ENCODE measurements around the gene ADCY3. TPM values are rescaled to one million over a fixed set of nuclear protein-coding genes. Genes with fewer than 3 reads are reported as not detected.

Gene ADCY3
- polyA plus RNA-seq, 1 of the 3 experiments (the other 2 are of a cell fraction): 53.9 TPM

- peaks cover 42% of the 10 kb centered on the region for H3K79me2 ChIP-seq (ENCODE audit: insufficient read depth)
- H3K27me3 ChIP-seq (ENCODE audit: insufficient read depth): no peaks in the 10 kb centered on the region
- peaks cover 18 to 19% of the 10 kb centered on the region in 2 experiments; a peak in 3 of 4 replicates for H3K4me1 ChIP-seq (ENCODE audit: control insufficient read depth in 1 of 2, insufficient read depth in 2 of 2, low read depth in 1 of 2, low read length in 1 of 2)
- TF ChIP-seq TCF12 (IDR thresholded peaks at IDR 0.05): no peak
- 0 out of 2 replicates have a peak, but pooled peaks have one; percentile 54 for TF ChIP-seq MXI1 (IDR thresholded peaks at IDR 0.05; ENCODE audit: low read depth, low read length)
- no peak for TF ChIP-seq RXRA (IDR thresholded peaks at IDR 0.05; ENCODE audit: borderline replicate concordance, low read depth)
- no peak for TF ChIP-seq FOXM1 (IDR thresholded peaks at IDR 0.05; ENCODE audit: low read depth)
- no peak for TF ChIP-seq CTCF (IDR thresholded peaks at IDR 0.05)
- TF ChIP-seq NFIC (IDR thresholded peaks at IDR 0.05; ENCODE audit: borderline replicate concordance): no peak
- no peak for TF ChIP-seq REST (IDR thresholded peaks at IDR 0.05; ENCODE audit: low read depth, low read length)
- TF ChIP-seq RAD21 (IDR thresholded peaks at IDR 0.05; ENCODE audit: low read length): no peak
- peaks cover 4% of the 10 kb centered on the region for H3F3A ChIP-seq (replicated peaks; ENCODE audit: insufficient read depth)
- ChIA-PET CTCF (interaction anchor here (0.5 to 4.4 kb wide), 24 partner anchors 9 to 708 kb away, joined by 3 to 31 read pairs (median 5); partner anchors contain the start of gene TP53I3), POLR2A (interaction anchor here (0.7 to 1.6 kb wide), 19 partner anchors 9 to 968 kb away, joined by 3 to 9 read pairs (median 3); partner anchors contain the start of genes NCOA1 and TP53I3)
- peak overlapping the region; percentile 89 to 93 for H3K4me3 ChIP-seq (ENCODE audit: low read depth in 2 of 2, low read length in 1 of 2)
- H4K20me1 ChIP-seq (ENCODE audit: insufficient read depth): no peaks in the 10 kb centered on the region
- peak overlapping the region; percentile 80 for H3K4me2 ChIP-seq
- peak overlapping the region; percentile 94 to 100 for H3K27ac ChIP-seq (ENCODE audit: low read depth in 2 of 2, low read length in 1 of 2)
- H3K9me3 ChIP-seq: no peaks in the 10 kb centered on the region
- WGBS (ENCODE audit: low lambda C conversion rate): 5% methylated on average over 6 of the region's 6 CpGs
- DNase-seq: no peak
- H2AFZ ChIP-seq (ENCODE audit: low read depth): peak overlapping the region; percentile 86
- H3K9ac ChIP-seq: peak overlapping the region; percentile 98
- peaks cover 8 to 12% of the 10 kb centered on the region in 2 experiments for H3K36me3 ChIP-seq (replicated peaks in 1 of 2; ENCODE audit: control insufficient read depth in 1 of 2, insufficient read depth in 2 of 2, low read length in 1 of 2)
- H3K9me2 ChIP-seq: no peaks in the 10 kb centered on the region
Observed at GRCh38 chr2:24792542-24792873, 127.5 kb downstream of the ADCY3 start.

GRCh38 chr2:24791452-24791851, 128.6 kb downstream of the ADCY3 start:
- H3K4me1 ChIP-seq (ENCODE audit: control insufficient read depth in 1 of 2, insufficient read depth in 2 of 2, low read depth in 1 of 2, low read length in 1 of 2): peaks cover 18 to 19% of the 10 kb centered on the region in 2 experiments; a peak in 3 of 4 replicates
- peaks cover 7 to 8% of the 10 kb centered on the region in 2 experiments for H3K36me3 ChIP-seq (replicated peaks in 1 of 2; ENCODE audit: control insufficient read depth in 1 of 2, insufficient read depth in 2 of 2, low read length in 1 of 2)
- H3K9me3 ChIP-seq: no peaks in the 10 kb centered on the region
- no peaks in the 10 kb centered on the region for H3K9me2 ChIP-seq
- H3K79me2 ChIP-seq (ENCODE audit: insufficient read depth): peaks cover 31% of the 10 kb centered on the region
- H3K27me3 ChIP-seq (ENCODE audit: insufficient read depth): no peaks in the 10 kb centered on the region
- H2AFZ ChIP-seq (ENCODE audit: low read depth): no peak overlapping the region
- no peak for DNase-seq
- no peak overlapping the region; a peak in 1 of 4 replicates for H3K27ac ChIP-seq (ENCODE audit: low read depth in 2 of 2, low read length in 1 of 2)
- H3K4me3 ChIP-seq (ENCODE audit: low read depth in 2 of 2, low read length in 1 of 2): no peak overlapping the region
- ChIA-PET CTCF (interaction anchor here (0.9 to 4.4 kb wide), 12 partner anchors 8 to 381 kb away, joined by 3 to 31 read pairs (median 8); no protein-coding TSS in a partner anchor), POLR2A (no interaction called here)
- WGBS (ENCODE audit: low lambda C conversion rate): 78% methylated on average over 5 of the region's 5 CpGs
- no peak overlapping the region for H3K9ac ChIP-seq
- H3K4me2 ChIP-seq: peak overlapping the region; percentile 80; the same call in 1 of the 2 replicates
- no peaks in the 10 kb centered on the region for H4K20me1 ChIP-seq (ENCODE audit: insufficient read depth)
- peaks cover 4% of the 10 kb centered on the region for H3F3A ChIP-seq (replicated peaks; ENCODE audit: insufficient read depth)
- TF ChIP-seq EP300 (IDR thresholded peaks at IDR 0.05; ENCODE audit: borderline replicate concordance in 1 of 2, low read depth in 1 of 2, low read length in 1 of 2) (no peak), YY1 (IDR thresholded peaks at IDR 0.05; ENCODE audit: low read depth) (no peak), RFX5 (IDR thresholded peaks at IDR 0.05; ENCODE audit: low read length) (no peak), SMC3 (IDR thresholded peaks at IDR 0.05; ENCODE audit: low read depth, low read length) (no peak), FOSL2 (IDR thresholded peaks at IDR 0.05; ENCODE audit: borderline replicate concordance, low read depth) (no peak), MAX (IDR thresholded peaks at IDR 0.05; ENCODE audit: low read depth) (no peak), POLR2AphosphoS5 (IDR thresholded peaks at IDR 0.05; ENCODE audit: low read depth, low read length) (no peak), JUND (IDR thresholded peaks at IDR 0.05) (no peak), NFIC (IDR thresholded peaks at IDR 0.05; ENCODE audit: borderline replicate concordance) (no peak), RXRA (IDR thresholded peaks at IDR 0.05; ENCODE audit: borderline replicate concordance, low read depth) (no peak), CHD2 (IDR thresholded peaks at IDR 0.05; ENCODE audit: low read length, partially characterized antibody) (no peak)
- TF ChIP-seq, protein P1, sequence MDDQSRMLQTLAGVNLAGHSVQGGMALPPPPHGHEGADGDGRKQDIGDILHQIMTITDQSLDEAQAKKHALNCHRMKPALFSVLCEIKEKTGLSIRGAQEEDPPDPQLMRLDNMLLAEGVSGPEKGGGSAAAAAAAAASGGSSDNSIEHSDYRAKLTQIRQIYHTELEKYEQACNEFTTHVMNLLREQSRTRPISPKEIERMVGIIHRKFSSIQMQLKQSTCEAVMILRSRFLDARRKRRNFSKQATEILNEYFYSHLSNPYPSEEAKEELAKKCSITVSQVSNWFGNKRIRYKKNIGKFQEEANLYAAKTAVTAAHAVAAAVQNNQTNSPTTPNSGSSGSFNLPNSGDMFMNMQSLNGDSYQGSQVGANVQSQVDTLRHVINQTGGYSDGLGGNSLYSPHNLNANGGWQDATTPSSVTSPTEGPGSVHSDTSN (IDR thresholded peaks at IDR 0.05): no peak
